CD4-positive, alpha-beta memory T cell (primary cell): ENCODE data around the gene TBC1D7. TPM values are rescaled to one million over a fixed set of nuclear protein-coding genes. Genes with fewer than 3 reads are reported as not detected.

Source experiments
- CTCF ChIA-PET: fragments of 350-600 bp; sonication (Branson Sonifier 250); formaldehyde crosslinking; loops from one replicate; lab custom pipeline; 2021; ENCODE audit warnings: inconsistent platforms; ENCODE audit not compliant: partially characterized antibody; lab: Charles Lee
- POLR2A ChIA-PET: fragments of 350-600 bp; sonication (Branson Sonifier 250); formaldehyde crosslinking; loops from one replicate; lab custom pipeline; 2021; ENCODE audit not compliant: partially characterized antibody; lab: Charles Lee
- DNase-seq, 5 donors: peaks; one replicate each; pipeline versions ENCODE4 v3.0.0 to v3.0.0-alpha.2; 2020 to 2022; ENCODE audit warnings: mixed read lengths in 1 of 5
- H3K27ac ChIP-seq: one replicate; pipeline ENCODE4 v1.7.0; 2013; ENCODE audit warnings: low read depth, low read length
- H3K27me3 ChIP-seq: 2 replicates; pipeline ENCODE4 v1.7.0; 2013; ENCODE audit warnings: mild to moderate bottlenecking, low read length, moderate library complexity; ENCODE audit not compliant: insufficient read depth
- H3K36me3 ChIP-seq: 2 replicates; pipeline ENCODE4 v1.7.0; 2013; ENCODE audit warnings: mild to moderate bottlenecking, low read length, moderate library complexity; ENCODE audit not compliant: insufficient read depth
- H3K4me1 ChIP-seq: 2 replicates; pipeline ENCODE4 v1.7.0; 2013; ENCODE audit warnings: mild to moderate bottlenecking, low read length, moderate library complexity; ENCODE audit not compliant: insufficient read depth
- H3K4me3 ChIP-seq, 2 donors: one replicate each; pipeline ENCODE4 v1.7.0; 2013; ENCODE audit warnings: low read length in 2 of 2, mild to moderate bottlenecking in 1 of 2
- H3K9me3 ChIP-seq, 2 donors: one replicate each; pipeline ENCODE4 v1.7.0; 2013; ENCODE audit warnings: low read length in 2 of 2, control low read depth in 1 of 2; ENCODE audit not compliant: control insufficient read depth in 1 of 2
- H3K27ac Mint-ChIP-seq, 7 donors: one replicate each; pipeline ENCODE4 v1.8.0; 2020 to 2021; ENCODE audit warnings: mixed read lengths in 7 of 7, mild to moderate bottlenecking in 6 of 7, inconsistent platforms in 3 of 7, moderate library complexity in 3 of 7
- H3K27me3 Mint-ChIP-seq, 2 donors: one replicate each; pipeline ENCODE4 v1.8.0; 2020 to 2021; ENCODE audit warnings: mixed read lengths in 2 of 2
- H3K36me3 Mint-ChIP-seq, 2 donors: one replicate each; pipeline ENCODE4 v1.8.0; 2020 to 2021; ENCODE audit warnings: mixed read lengths in 2 of 2, inconsistent platforms in 1 of 2, mild to moderate bottlenecking in 1 of 2
- H3K4me1 Mint-ChIP-seq, 4 donors: one replicate each; pipeline ENCODE4 v1.8.0; 2020 to 2021; ENCODE audit warnings: mixed read lengths in 4 of 4, mild to moderate bottlenecking in 1 of 4
- H3K4me3 Mint-ChIP-seq, 8 donors: one replicate each; pipeline ENCODE4 v1.8.0; 2020 to 2021; ENCODE audit warnings: mixed read lengths in 8 of 8, mild to moderate bottlenecking in 7 of 8, moderate library complexity in 6 of 8, inconsistent platforms in 3 of 8
- H3K9me3 Mint-ChIP-seq, 8 donors: one replicate each; pipeline ENCODE4 v1.8.0; 2020 to 2021; ENCODE audit warnings: mixed read lengths in 8 of 8, mild to moderate bottlenecking in 5 of 8, inconsistent platforms in 3 of 8, moderate library complexity in 1 of 8
- intact Hi-C: fragments of 100-400 bp; cut with micrococcal nuclease; formaldehyde crosslinking; loops from one replicate; pipeline ENCODE4 v1.15.1; 2023
- polyA plus RNA-seq, 2 donors: library from polyadenylated mRNA; unstranded; fragments of 300-500 nt; fragmentation: Illumina TruSeq; gene quantifications; one replicate each; pipeline ENCODE4 v1.2.3, GENCODE V29; 2021
- total RNA-seq, 2 experiments: library from RNA; stranded (reverse); gene quantifications; one replicate each; pipeline ENCODE4 v1.2.3, GENCODE V29; 2021

Gene TBC1D7
- total and polyA plus RNA-seq, 4 experiments from 2014 or later, result 12.6 to 24.5 (median 14.7) TPM

GRCh38 chr6:13280254-13280653 lies 48.1 kb downstream of the TBC1D7 start:
- H3K36me3 Mint-ChIP-seq, result no peaks in the 10 kb centered on the region
- no peak overlapping the region for H3K4me3 ChIP-seq
- intact Hi-C loops, result no loop called here
- H3K27ac Mint-ChIP-seq, result no peak overlapping the region
- peaks cover 0 to 12% (median 0%) of the 10 kb centered on the region in 4 donors for H3K4me1 Mint-ChIP-seq
- ChIA-PET CTCF (no interaction called here), POLR2A (no interaction called here)
- H3K4me1 ChIP-seq, result no peaks in the 10 kb centered on the region
- no peaks in the 10 kb centered on the region for H3K27me3 ChIP-seq
- no peaks in the 10 kb centered on the region for H3K27me3 Mint-ChIP-seq
- H3K27ac ChIP-seq, result no peak overlapping the region
- no peak for DNase-seq
- H3K4me3 Mint-ChIP-seq, result no peak overlapping the region
- no peaks in the 10 kb centered on the region for H3K36me3 ChIP-seq
- H3K9me3 ChIP-seq, result no peaks in the 10 kb centered on the region
- no peaks in the 10 kb centered on the region for H3K9me3 Mint-ChIP-seq

GRCh38 chr6:13278991-13279390 lies 49.3 kb downstream of the TBC1D7 start:
- H3K36me3 ChIP-seq, result no peaks in the 10 kb centered on the region
- H3K9me3 ChIP-seq, result no peaks in the 10 kb centered on the region
- H3K27me3 ChIP-seq, result no peaks in the 10 kb centered on the region
- Mint-ChIP-seq H3K4me1 (peaks cover 5 to 18% (median 7%) of the 10 kb centered on the region in 4 donors), H3K27me3 (no peaks in the 10 kb centered on the region), H3K36me3 (no peaks in the 10 kb centered on the region), H3K4me3 (no peak overlapping the region), H3K27ac (no peak overlapping the region), H3K9me3 (no peaks in the 10 kb centered on the region)
- H3K27ac ChIP-seq, result no peak overlapping the region
- ChIA-PET POLR2A (no interaction called here), CTCF (no interaction called here)
- DNase-seq, result no peak
- H3K4me3 ChIP-seq, result no peak overlapping the region
- H3K4me1 ChIP-seq, result peaks cover 6% of the 10 kb centered on the region
- intact Hi-C loops, result no loop called here

- intact Hi-C loops, result no loop called here
- Histone ChIP-seq H3K27ac (no peak overlapping the region), H3K4me1 (peaks cover 14% of the 10 kb centered on the region), H3K27me3 (no peaks in the 10 kb centered on the region), H3K36me3 (no peaks in the 10 kb centered on the region), H3K9me3 (no peaks in the 10 kb centered on the region), H3K4me3 (no peak overlapping the region)
- POLR2A ChIA-PET, result no interaction called here
- no peak overlapping the region for H3K4me3 Mint-ChIP-seq
- no peaks in the 10 kb centered on the region for H3K36me3 Mint-ChIP-seq
- no peak overlapping the region for H3K27ac Mint-ChIP-seq
- no peak for DNase-seq
- no peaks in the 10 kb centered on the region for H3K27me3 Mint-ChIP-seq
- H3K9me3 Mint-ChIP-seq, result no peaks in the 10 kb centered on the region
- H3K4me1 Mint-ChIP-seq, result peaks cover 12 to 27% (median 15%) of the 10 kb centered on the region in 4 donors
- CTCF ChIA-PET, result no interaction called here
Observed at GRCh38 chr6:13278164-13278563, 50.2 kb downstream of the TBC1D7 start.

- Histone ChIP-seq H3K27ac (no peak overlapping the region), H3K36me3 (no peaks in the 10 kb centered on the region), H3K27me3 (no peaks in the 10 kb centered on the region), H3K4me1 (peaks cover 17% of the 10 kb centered on the region), H3K9me3 (no peaks in the 10 kb centered on the region), H3K4me3 (no peak overlapping the region)
- H3K27ac Mint-ChIP-seq, result no peak overlapping the region
- no peak for DNase-seq
- H3K9me3 Mint-ChIP-seq, result no peaks in the 10 kb centered on the region
- ChIA-PET CTCF (no interaction called here), POLR2A (no interaction called here)
- H3K36me3 Mint-ChIP-seq, result no peaks in the 10 kb centered on the region
- peaks cover 12 to 33% (median 17%) of the 10 kb centered on the region in 4 donors for H3K4me1 Mint-ChIP-seq
- intact Hi-C loops, result no loop called here
- H3K27me3 Mint-ChIP-seq, result no peaks in the 10 kb centered on the region
- H3K4me3 Mint-ChIP-seq, result no peak overlapping the region
Observed at GRCh38 chr6:13277231-13277630, 51.1 kb downstream of the TBC1D7 start.

- ChIA-PET POLR2A (no interaction called here), CTCF (no interaction called here)
- Mint-ChIP-seq H3K9me3 (no peaks in the 10 kb centered on the region), H3K36me3 (no peaks in the 10 kb centered on the region), H3K4me3 (no peak overlapping the region), H3K27ac (peak overlapping the region in 3 of 7 donors; percentile 1 to 60 (median 17)), H3K4me1 (peaks cover 12 to 36% (median 17%) of the 10 kb centered on the region in 4 donors), H3K27me3 (no peaks in the 10 kb centered on the region)
- Histone ChIP-seq H3K27me3 (no peaks in the 10 kb centered on the region), H3K27ac (no peak overlapping the region), H3K36me3 (no peaks in the 10 kb centered on the region), H3K4me3 (no peak overlapping the region), H3K9me3 (no peaks in the 10 kb centered on the region), H3K4me1 (peaks cover 17% of the 10 kb centered on the region)
- intact Hi-C loops, result no loop called here
- no peak for DNase-seq
Observed at GRCh38 chr6:13275435-13275989, 52.8 kb downstream of the TBC1D7 start.

- Histone ChIP-seq H3K4me1 (peaks cover 17% of the 10 kb centered on the region), H3K9me3 (no peaks in the 10 kb centered on the region), H3K27me3 (no peaks in the 10 kb centered on the region), H3K36me3 (no peaks in the 10 kb centered on the region), H3K27ac (no peak overlapping the region), H3K4me3 (no peak overlapping the region)
- Mint-ChIP-seq H3K4me1 (peaks cover 12 to 36% (median 18%) of the 10 kb centered on the region in 4 donors), H3K9me3 (no peaks in the 10 kb centered on the region), H3K27me3 (no peaks in the 10 kb centered on the region), H3K27ac (peak overlapping the region in 3 of 7 donors; percentile 36 to 69 (median 63)), H3K4me3 (peak overlapping the region in 2 of 8 donors; percentile 38 to 57), H3K36me3 (no peaks in the 10 kb centered on the region)
- ChIA-PET CTCF (interaction anchor here (0.7 kb wide), 1 partner anchor 8 kb away, joined by 3 read pairs; no protein-coding TSS in a partner anchor), POLR2A (no interaction called here)
- intact Hi-C loops, result no loop called here
- no peak for DNase-seq
Observed at GRCh38 chr6:13274707-13275434, 53.5 kb downstream of the TBC1D7 start.

- peak overlapping the region in 1 of 2 donors; percentile 45 for H3K4me3 ChIP-seq
- POLR2A ChIA-PET, result no interaction called here
Observed at GRCh38 chr6:13273931-13274706, 54.2 kb downstream of the TBC1D7 start.

More at GRCh38 chr6:13273931-13274706, 54.2 kb downstream of the TBC1D7 start:
- Histone ChIP-seq H3K27ac (no peak overlapping the region), H3K27me3 (no peaks in the 10 kb centered on the region), H3K9me3 (no peaks in the 10 kb centered on the region), H3K4me1 (peaks cover 17% of the 10 kb centered on the region), H3K36me3 (no peaks in the 10 kb centered on the region)
- Mint-ChIP-seq H3K4me3 (peak overlapping the region; percentile 72 to 86 (median 83)), H3K27me3 (no peaks in the 10 kb centered on the region), H3K36me3 (no peaks in the 10 kb centered on the region), H3K9me3 (no peaks in the 10 kb centered on the region), H3K4me1 (peaks cover 12 to 36% (median 19%) of the 10 kb centered on the region in 4 donors), H3K27ac (peak overlapping the region; percentile 6 to 95 (median 69))
- CTCF ChIA-PET, result interaction anchor here (0.7 kb wide), 1 partner anchor 9 kb away, joined by 3 read pairs; no protein-coding TSS in a partner anchor
- intact Hi-C loops, result no loop called here
- peak; percentile 41 to 79 (median 47) for DNase-seq
